ENCODE measurements around the gene CDH4.

DNA sequence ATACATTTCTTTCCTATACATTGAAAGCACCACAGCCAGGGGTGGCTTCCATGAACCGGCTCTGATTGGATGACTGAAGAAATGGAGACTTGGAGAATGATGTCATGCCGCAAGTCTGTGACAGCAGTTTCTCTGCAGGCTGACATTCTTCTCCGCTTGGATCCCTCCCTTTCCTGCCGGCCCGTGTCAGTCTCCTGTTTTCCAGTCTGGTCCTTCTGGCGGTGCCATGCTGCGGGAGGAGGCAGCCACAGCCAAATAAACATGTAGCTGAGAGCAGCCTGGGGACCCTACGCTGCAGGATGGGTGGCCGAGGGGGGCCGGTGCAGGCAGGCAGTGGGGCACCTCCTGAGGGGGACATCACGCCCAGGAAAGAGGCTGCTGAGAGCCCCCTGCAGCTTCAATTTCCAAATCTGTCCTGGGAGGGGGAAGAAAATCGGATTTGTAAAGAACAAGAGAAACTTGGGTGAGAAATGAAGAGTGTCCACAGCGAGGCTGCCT lies 635.6 kb downstream of the CDH4 start:
- TF ChIP-seq CTCF (IDR thresholded peaks at IDR 0.05), result no peak
- TF ChIP-seq POLR2A (IDR thresholded peaks at IDR 0.05), result no peak
